ENCODE measurements around the gene MTF1. TPM values are rescaled to one million over a fixed set of nuclear protein-coding genes. Genes with fewer than 3 reads are reported as not detected.

MTF1 gene
- polyA plus RNA-seq, 1 donor = 5.6 TPM

GRCh38 chr1:37831809-37832208 is 27.6 kb downstream of the MTF1 start:
- DNase-seq (ENCODE audit: low read depth) = no peak

- DNase-seq (ENCODE audit: low read depth) = no peak
Observed at GRCh38 chr1:37831109-37831508, 28.3 kb downstream of the MTF1 start.

- DNase-seq (ENCODE audit: low read depth) = no peak
Observed at GRCh38 chr1:37828410-37829074, 30.9 kb downstream of the MTF1 start.

- no peak for DNase-seq (ENCODE audit: low read depth)
Observed at GRCh38 chr1:37825506-37825905, 33.9 kb downstream of the MTF1 start.

- no peak for DNase-seq (ENCODE audit: low read depth)
Observed at GRCh38 chr1:37824001-37824400, 35.4 kb downstream of the MTF1 start.

- DNase-seq (ENCODE audit: low read depth) = no peak
Observed at GRCh38 chr1:37822906-37823815, 36.2 kb downstream of the MTF1 start.

GRCh38 chr1:37821481-37821880 is 37.9 kb downstream of the MTF1 start:
- DNase-seq (ENCODE audit: low read depth) = no peak

GRCh38 chr1:37817481-37817880 is 41.9 kb downstream of the MTF1 start:
- DNase-seq (ENCODE audit: low read depth) = no peak

GRCh38 chr1:37814252-37814651 is 45.1 kb downstream of the MTF1 start:
- no peak for DNase-seq (ENCODE audit: low read depth)

- DNase-seq (ENCODE audit: low read depth) = no peak
Observed at GRCh38 chr1:37813529-37814145, 45.8 kb downstream of the MTF1 start.

- no peak for DNase-seq (ENCODE audit: low read depth)
Observed at GRCh38 chr1:37811027-37811655, 48.3 kb downstream of the MTF1 start.

GRCh38 chr1:37809942-37810341 is 49.5 kb downstream of the MTF1 start:
- DNase-seq (ENCODE audit: low read depth) = no peak

GRCh38 chr1:37808369-37809319 is 50.7 kb downstream of the MTF1 start:
- DNase-seq (ENCODE audit: low read depth) = no peak

- peak; percentile 72 for DNase-seq (ENCODE audit: low read depth)
Observed at GRCh38 chr1:37807555-37808368, 51.6 kb downstream of the MTF1 start, which contains the start of the genes C1orf122 and YRDC. TSS of gene C1orf122 (plus strand) at chr1:37807790. CDS start at chr1:37808405, 615 bp downstream. TSS of gene YRDC (minus strand) at chr1:37808208. CDS start at chr1:37808180, 28 bp downstream.

- DNase-seq (ENCODE audit: low read depth) = no peak
Observed at GRCh38 chr1:37807220-37807554, 52.2 kb downstream of the MTF1 start.

GRCh38 chr1:37802439-37802838 is 57.0 kb downstream of the MTF1 start:
- DNase-seq (ENCODE audit: low read depth) = no peak

GRCh38 chr1:37797750-37798345 is 61.5 kb downstream of the MTF1 start:
- DNase-seq (ENCODE audit: low read depth) = no peak

GRCh38 chr1:37795340-37796125 is 63.9 kb downstream of the MTF1 start:
- DNase-seq (ENCODE audit: low read depth) = no peak

All from forelimb muscle (tissue), 1 donor.